Prostate gland (tissue), 2 donors: ENCODE measurements around the gene TARBP1. TPM values are rescaled to one million over a fixed set of nuclear protein-coding genes. Genes with fewer than 3 reads are reported as not detected.
"Not testable (repeated sequence)": the region's sequence is repeated elsewhere in the genome, so short reads cannot be mapped to it uniquely, and the experiment has no call there.

ENCODE experiments used
- DNase-seq: peaks from one replicate; pipeline ENCODE4 v3.0.0-alpha.2; 2019; ENCODE audit warnings: low spot score
- H3K27ac ChIP-seq, 2 donors: fragments of 200-600 bp; sonication (generic); 2 replicates each; pipeline ENCODE4 v1.5.1; 2017 to 2019
- H3K27me3 ChIP-seq: fragments of 200-600 bp; sonication (generic); replicated peaks from 2 replicates; pipeline ENCODE4 v1.5.1; 2019; ENCODE audit not compliant: insufficient read depth
- H3K36me3 ChIP-seq, 2 donors: fragments of 200-600 bp; sonication (generic); 1 replicate in 1 of 2; 2 replicates in 1 of 2; pipeline versions ENCODE4 v1.5.1 to v1.8.1; 2017 to 2019
- H3K4me1 ChIP-seq: fragments of 200-600 bp; sonication (generic); replicated peaks from 2 replicates; pipeline ENCODE4 v1.5.1; 2019
- H3K4me3 ChIP-seq, 2 donors: fragments of 200-600 bp; sonication (generic); 2 replicates each; pipeline ENCODE4 v1.5.1; 2017 to 2019
- H3K9me3 ChIP-seq: fragments of 200-600 bp; sonication (generic); 2 replicates; pipeline ENCODE4 v1.5.1; 2017
- POLR2A ChIP-seq: fragments of 450-650 bp; IDR thresholded peaks from one replicate; pipeline ENCODE4 v1.6.1; 2016; ENCODE audit warnings: antibody characterized with exemption, mild to moderate bottlenecking
- POLR2AphosphoS5 ChIP-seq: sonication (generic); formaldehyde crosslinking; IDR thresholded peaks from one replicate; pipeline ENCODE4 v1.6.1; 2017; ENCODE audit warnings: antibody characterized with exemption
- WGBS: methylation state at CpG from one replicate; pipeline ENCODE4 v1.1.5; 2018; 5-methylcytosine and 5-hydroxymethylcytosine counted together
- intact Hi-C: fragments of 100-400 bp; cut with DNase I; formaldehyde crosslinking; loops from one replicate; pipeline ENCODE4 v1.14.2; 2022
- total RNA-seq, 2 donors: library from RNA; depleted of rRNA; stranded (reverse); fragments of >200 nt; gene quantifications; one replicate each; pipeline ENCODE4 v1.1.0, GENCODE V29; 2016
- TF ChIP-seq, protein P1 (sequence below), 4 experiments: fragments of 200-600 bp in 2 of 4; fragments of 450-650 bp in 2 of 4; sonication (generic) in 2 of 4; IDR thresholded peaks; 1 replicate in 3 of 4; 2 replicates in 1 of 4; pipeline ENCODE4 v1.5.1; 2016 to 2019; ENCODE audit warnings: antibody characterized with exemption in 4 of 4, mild to moderate bottlenecking in 2 of 4, moderate library complexity in 2 of 4

Gene TARBP1
- total RNA-seq, 2 donors from 2014 or later: 24.8 to 33.0 TPM

DNA sequence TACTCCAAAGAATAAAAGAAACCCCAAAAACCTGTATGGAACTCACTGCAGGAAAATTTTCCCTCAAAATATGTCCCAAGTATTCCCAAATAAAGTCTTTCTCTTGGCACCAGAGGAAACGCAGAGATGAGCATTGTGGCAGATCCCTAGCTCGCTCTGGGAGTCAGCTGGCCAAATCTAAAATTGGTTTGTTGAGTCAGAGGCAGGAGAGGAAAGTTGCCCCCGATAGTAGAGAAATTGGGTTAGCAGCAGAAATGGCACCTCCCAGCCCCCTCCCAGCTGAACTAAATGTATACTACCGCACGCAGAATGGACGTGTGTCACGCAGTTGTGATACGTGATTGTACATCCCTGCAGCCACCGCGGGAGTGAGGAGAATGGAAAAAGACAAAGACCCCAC lies 39.9 kb upstream of the TARBP1 start:
- TF ChIP-seq, protein P1, sequence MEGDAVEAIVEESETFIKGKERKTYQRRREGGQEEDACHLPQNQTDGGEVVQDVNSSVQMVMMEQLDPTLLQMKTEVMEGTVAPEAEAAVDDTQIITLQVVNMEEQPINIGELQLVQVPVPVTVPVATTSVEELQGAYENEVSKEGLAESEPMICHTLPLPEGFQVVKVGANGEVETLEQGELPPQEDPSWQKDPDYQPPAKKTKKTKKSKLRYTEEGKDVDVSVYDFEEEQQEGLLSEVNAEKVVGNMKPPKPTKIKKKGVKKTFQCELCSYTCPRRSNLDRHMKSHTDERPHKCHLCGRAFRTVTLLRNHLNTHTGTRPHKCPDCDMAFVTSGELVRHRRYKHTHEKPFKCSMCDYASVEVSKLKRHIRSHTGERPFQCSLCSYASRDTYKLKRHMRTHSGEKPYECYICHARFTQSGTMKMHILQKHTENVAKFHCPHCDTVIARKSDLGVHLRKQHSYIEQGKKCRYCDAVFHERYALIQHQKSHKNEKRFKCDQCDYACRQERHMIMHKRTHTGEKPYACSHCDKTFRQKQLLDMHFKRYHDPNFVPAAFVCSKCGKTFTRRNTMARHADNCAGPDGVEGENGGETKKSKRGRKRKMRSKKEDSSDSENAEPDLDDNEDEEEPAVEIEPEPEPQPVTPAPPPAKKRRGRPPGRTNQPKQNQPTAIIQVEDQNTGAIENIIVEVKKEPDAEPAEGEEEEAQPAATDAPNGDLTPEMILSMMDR (IDR thresholded peaks at IDR 0.05): no peak
- TF ChIP-seq POLR2AphosphoS5 (no peak), POLR2A (no peak)
- Histone ChIP-seq H3K4me1 (peaks cover 11% of the 10 kb centered on the region), H3K4me3 (no peak overlapping the region), H3K27ac (no peak overlapping the region), H3K9me3 (no peaks in the 10 kb centered on the region), H3K36me3 (no peaks in the 10 kb centered on the region), H3K27me3 (no peaks in the 10 kb centered on the region)
- no peak for DNase-seq
- 93% methylated on average over 10 of the region's 10 CpGs for WGBS
- intact Hi-C loops: no loop called here

DNA sequence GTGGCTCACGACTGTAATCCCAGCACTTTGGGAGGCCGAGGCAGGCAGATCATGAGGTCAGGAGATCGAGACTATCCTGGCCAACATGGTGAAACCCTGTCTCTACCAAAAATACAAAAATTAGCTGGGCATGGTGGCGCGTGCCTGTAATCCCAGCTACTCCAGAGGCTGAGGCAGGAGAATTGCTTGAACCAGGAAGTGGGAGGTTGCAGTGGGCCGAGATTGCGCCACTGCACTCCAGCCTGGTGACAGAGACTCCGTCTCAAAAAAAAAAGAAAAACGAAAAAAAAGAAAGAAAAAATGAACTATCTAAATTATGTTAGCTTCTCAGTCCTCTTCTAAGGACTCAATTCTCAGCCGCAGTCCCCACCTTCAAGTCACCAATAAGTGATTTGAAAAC lies 39.1 kb upstream of the TARBP1 start:
- H3K4me1 ChIP-seq, intact Hi-C loops: not testable (repeated sequence)

DNA sequence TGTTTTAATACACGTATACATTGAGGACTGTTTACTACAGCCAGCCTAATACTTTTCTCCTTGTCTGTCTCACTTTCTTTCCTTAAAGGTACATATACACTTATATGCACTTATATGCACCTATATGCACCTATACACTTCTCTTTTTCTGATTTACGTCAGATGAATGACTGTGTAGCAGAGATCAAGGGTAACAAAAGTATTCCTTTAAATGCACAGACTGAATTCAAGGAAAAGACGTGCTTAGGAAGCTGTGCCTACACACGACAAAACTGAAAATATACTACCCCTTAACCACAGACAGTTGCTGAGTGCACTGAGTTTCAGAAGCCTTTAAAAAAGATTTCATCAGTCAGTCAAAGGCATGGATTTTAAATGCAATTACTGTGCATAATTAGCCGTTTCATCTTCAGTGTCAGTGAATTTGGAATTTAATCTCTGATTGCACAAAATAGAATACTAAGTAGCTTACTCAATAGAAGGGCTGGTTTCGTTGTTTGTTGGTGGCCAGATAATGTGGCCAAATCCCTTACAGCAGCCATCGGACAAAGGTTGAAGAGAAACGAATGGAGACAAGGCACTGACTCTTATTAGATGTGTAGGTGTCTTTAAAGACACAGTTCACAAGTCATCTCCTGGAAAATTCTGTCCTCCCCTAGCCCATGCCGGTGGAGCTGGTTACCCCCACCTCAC lies 38.3 kb upstream of the TARBP1 start:
- H3K4me1 ChIP-seq: no peaks in the 10 kb centered on the region
- intact Hi-C loops: no loop called here
- no peak overlapping the region for H3K4me3 ChIP-seq
- H3K9me3 ChIP-seq: no peaks in the 10 kb centered on the region
- TF ChIP-seq POLR2AphosphoS5 (no peak), POLR2A (no peak)
- TF ChIP-seq, protein P1 (IDR thresholded peaks at IDR 0.05): no peak
- no peaks in the 10 kb centered on the region for H3K36me3 ChIP-seq
- H3K27ac ChIP-seq: no peak overlapping the region
- no peak for DNase-seq
- no peaks in the 10 kb centered on the region for H3K27me3 ChIP-seq
- 88% methylated on average over 9 of the region's 9 CpGs for WGBS

More for the DNA sequence above, 39.1 kb upstream of the TARBP1 start:
- H3K27me3 ChIP-seq, H3K4me3 ChIP-seq, H3K27ac ChIP-seq, H3K36me3 ChIP-seq, H3K9me3 ChIP-seq, DNase-seq: not testable (repeated sequence)
- WGBS: 79% methylated on average over 10 of the region's 10 CpGs

DNA sequence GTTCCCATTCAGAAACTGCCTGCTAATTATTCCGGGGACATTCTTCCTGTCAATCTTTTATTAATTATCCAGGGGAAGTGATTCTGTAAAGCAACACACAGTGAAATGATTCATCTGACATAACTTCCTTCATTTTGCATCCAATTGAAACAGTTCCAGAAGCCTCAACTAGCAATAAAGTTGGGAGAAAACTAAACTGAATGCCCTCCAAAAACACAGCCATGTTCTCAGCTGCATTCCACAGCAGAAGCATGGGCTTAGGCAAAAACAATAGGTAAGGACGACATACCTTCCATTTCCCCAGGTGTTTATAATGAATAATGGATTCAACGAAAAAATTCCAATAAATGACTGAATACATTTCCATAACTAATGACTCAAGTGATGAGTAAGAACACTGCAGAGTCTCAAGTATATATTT lies 36.9 kb upstream of the TARBP1 start:
- no peaks in the 10 kb centered on the region for H3K4me1 ChIP-seq
- TF ChIP-seq POLR2A (no peak), POLR2AphosphoS5 (peak; percentile 62)
- TF ChIP-seq, protein P1 (IDR thresholded peaks at IDR 0.05): no peak
- no peaks in the 10 kb centered on the region for H3K9me3 ChIP-seq
- no peak for DNase-seq
- intact Hi-C loops: no loop called here
- H3K36me3 ChIP-seq: no peaks in the 10 kb centered on the region
- 22% methylated on average over 3 of the region's 3 CpGs for WGBS
- H3K27me3 ChIP-seq: no peaks in the 10 kb centered on the region
- H3K27ac ChIP-seq: peak overlapping the region; percentile 3 to 29
- no peak overlapping the region for H3K4me3 ChIP-seq

DNA sequence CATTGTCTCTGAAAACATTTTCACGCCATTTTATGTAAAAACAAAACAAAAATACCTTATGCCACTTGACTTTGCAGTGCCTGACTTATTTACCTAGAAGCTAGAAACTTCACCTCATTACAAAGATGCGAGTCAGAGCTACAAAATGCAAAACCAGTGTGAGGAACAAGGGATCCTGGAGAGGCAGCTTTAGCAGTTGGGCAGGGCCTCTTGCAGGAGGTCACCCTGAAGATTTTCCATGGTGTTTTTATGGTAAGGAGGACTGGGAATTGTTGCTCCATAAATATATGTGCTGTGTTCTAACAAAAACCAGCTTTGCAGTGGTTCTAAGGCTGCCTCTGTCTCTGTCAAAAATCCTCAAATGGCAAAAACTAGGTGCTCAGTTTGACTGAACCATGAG lies 36.4 kb upstream of the TARBP1 start:
- Histone ChIP-seq H3K36me3 (no peaks in the 10 kb centered on the region), H3K4me1 (no peaks in the 10 kb centered on the region), H3K4me3 (no peak overlapping the region), H3K27ac (peak overlapping the region; percentile 3 to 29), H3K9me3 (no peaks in the 10 kb centered on the region), H3K27me3 (no peaks in the 10 kb centered on the region)
- no peak for DNase-seq
- 75% methylated on average over 2 of the region's 2 CpGs for WGBS
- TF ChIP-seq, protein P1 (IDR thresholded peaks at IDR 0.05): no peak
- TF ChIP-seq POLR2A (no peak), POLR2AphosphoS5 (no peak)
- intact Hi-C loops: no loop called here
